Brain microvascular endothelial cell (primary cell): Measurements from ENCODE around the gene SRRM5.

Experiments used
- DNase-seq: peaks from one replicate; pipeline ENCODE4 v3.0.0-alpha.2; 2020
- H3K27ac ChIP-seq: fragments of 250-450 bp; sonication (Bioruptor Pico); 2 replicates; pipeline ENCODE4 v1.5.1; 2020; ENCODE audit warnings: mild to moderate bottlenecking, moderate library complexity
- H3K27me3 ChIP-seq: fragments of 250-450 bp; sonication (Bioruptor Pico); replicated peaks from 2 replicates; pipeline ENCODE4 v1.5.1; 2020; ENCODE audit warnings: mild to moderate bottlenecking
- H3K36me3 ChIP-seq: fragments of 250-450 bp; sonication (Bioruptor Pico); replicated peaks from 2 replicates; pipeline ENCODE4 v1.5.1; 2020; ENCODE audit warnings: mild to moderate bottlenecking
- H3K4me3 ChIP-seq: 2 replicates; pipeline ENCODE4 v1.5.1; 2011; ENCODE audit warnings: low read depth, mild to moderate bottlenecking, control low read depth, low read length, moderate library complexity
- CTCF ChIP-seq: IDR thresholded peaks from 2 replicates; pipeline ENCODE4 v1.5.1; 2011; ENCODE audit warnings: low read depth, mild to moderate bottlenecking, moderate library complexity, low read length, control low read depth, inconsistent platforms; ENCODE audit errors: missing control alignments
- in situ Hi-C: cut with HindIII; loops from 2 replicates; pipeline ENCODE4 v1.10.0; 2017; ENCODE audit warnings: low sequenced_read_pairs, low pct_ligation_motif_present

SRRM5 gene

GRCh38 chr19:43607238-43608205 lies 4.4 kb upstream of the SRRM5 start:
- Histone ChIP-seq H3K27ac (no peak overlapping the region), H3K36me3 (peaks cover 11% of the 10 kb centered on the region), H3K4me3 (no peak overlapping the region)

GRCh38 chr19:43609872-43610271 lies 2.0 kb upstream of the SRRM5 start:
- Histone ChIP-seq H3K27me3 (no peaks in the 10 kb centered on the region), H3K36me3 (peaks cover 11% of the 10 kb centered on the region), H3K27ac (peak overlapping the region; percentile 35), H3K4me3 (no peak overlapping the region)
- no peak for TF ChIP-seq CTCF
- no peak for DNase-seq
- in situ Hi-C loops, result no loop called here

More at GRCh38 chr19:43607238-43608205, 4.4 kb upstream of the SRRM5 start:
- in situ Hi-C loops, result no loop called here
- DNase-seq, result no peak
- no peaks in the 10 kb centered on the region for H3K27me3 ChIP-seq
- no peak for TF ChIP-seq CTCF

GRCh38 chr19:43610493-43610892 lies 1.4 kb upstream of the SRRM5 start:
- Histone ChIP-seq H3K36me3 (peaks cover 11% of the 10 kb centered on the region), H3K27ac (peak overlapping the region; percentile 35), H3K4me3 (no peak overlapping the region), H3K27me3 (no peaks in the 10 kb centered on the region)
- peak; percentile 57 for DNase-seq
- in situ Hi-C loops, result no loop called here
- no peak for TF ChIP-seq CTCF

GRCh38 chr19:43612374-43612773 lies 486 bp downstream of the SRRM5 start:
- TF ChIP-seq CTCF, result peak; percentile 12
- Histone ChIP-seq H3K27me3 (no peaks in the 10 kb centered on the region), H3K4me3 (no peak overlapping the region), H3K36me3 (peaks cover 8% of the 10 kb centered on the region), H3K27ac (no peak overlapping the region)
- in situ Hi-C loops, result no loop called here
- no peak for DNase-seq

- Histone ChIP-seq H3K27ac (no peak overlapping the region), H3K4me3 (no peak overlapping the region), H3K27me3 (no peaks in the 10 kb centered on the region), H3K36me3 (no peaks in the 10 kb centered on the region)
- no peak for DNase-seq
- no peak for TF ChIP-seq CTCF
- in situ Hi-C loops, result no loop called here
Measured at GRCh38 chr19:43616306-43616705, 4.4 kb downstream of the SRRM5 start.
